Cardiac septum (tissue), 1 donor: ENCODE measurements around the gene APAF1. TPM values are rescaled to one million over a fixed set of nuclear protein-coding genes. Genes with fewer than 3 reads are reported as not detected.

Source experiments
- DNase-seq: peaks from one replicate; pipeline ENCODE4 v3.0.0-alpha.2; 2020; ENCODE audit warnings: low spot score
- intact Hi-C: fragments of 100-400 bp; cut with DNase I; formaldehyde crosslinking; loops from one replicate; pipeline ENCODE4 v1.14.0; 2022
- total RNA-seq: library from RNA; stranded (reverse); fragmentation: NEBNext Ultra II Directional; extraction: Animal tissue kit (Norgen Biotek cat#: 25700); gene quantifications from one replicate; pipeline ENCODE4 v1.2.1, GENCODE V29; 2021
- donor health status: DM: no; HTN: no; CAD: no.

APAF1 gene
- total RNA-seq, 1 donor from 2014 or later: 5.1 TPM

DNA sequence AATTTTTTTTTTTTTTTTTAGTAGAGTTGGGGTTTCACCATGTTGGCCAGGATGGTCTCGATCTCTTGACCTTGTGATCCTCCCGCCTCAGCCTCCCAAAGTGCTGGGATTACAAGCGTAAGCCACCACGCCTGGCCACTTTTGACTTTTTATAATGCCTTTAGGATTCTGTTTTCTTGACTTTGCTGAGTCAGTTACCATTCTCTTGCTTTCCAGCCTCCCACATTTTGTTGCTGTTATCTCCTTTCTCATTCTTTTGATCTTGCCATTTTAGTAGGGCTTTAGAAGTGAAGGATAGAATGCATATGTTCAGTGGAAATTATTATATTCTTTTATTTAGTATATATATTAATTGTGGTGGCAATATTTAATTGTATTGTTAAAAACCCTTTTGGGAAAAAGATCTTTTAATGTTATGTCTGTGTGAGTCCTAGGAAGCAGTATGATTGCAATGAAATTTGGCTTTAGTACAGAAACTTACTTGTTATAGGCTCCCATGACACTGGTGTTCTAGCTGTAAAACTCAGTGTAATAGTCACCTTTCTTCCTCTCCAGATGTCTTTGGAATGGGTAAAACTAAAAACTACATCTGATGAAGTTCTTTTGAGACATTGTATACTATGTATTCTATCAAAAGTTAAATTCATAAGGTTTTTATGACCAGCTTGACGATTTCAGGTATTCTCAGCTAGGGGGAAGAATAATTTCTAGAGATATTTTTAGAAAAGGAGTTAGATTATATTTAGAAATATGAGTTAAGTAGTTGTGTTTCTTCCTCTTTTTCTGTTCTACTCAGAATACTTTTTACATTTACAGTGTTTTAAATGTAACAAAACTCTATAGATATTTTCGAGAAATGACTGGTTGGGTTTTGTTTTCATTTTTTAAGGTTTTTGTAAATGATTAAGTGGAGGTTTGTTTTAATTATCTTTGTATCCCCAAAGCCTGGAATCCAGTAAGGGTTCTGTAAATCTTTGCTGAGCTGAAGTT, 74.7 kb downstream of the APAF1 start:
- intact Hi-C loops: loop anchor here (10.0 kb wide), 1 partner anchor 215 kb away; no protein-coding TSS in a partner anchor
- DNase-seq: no peak

DNA sequence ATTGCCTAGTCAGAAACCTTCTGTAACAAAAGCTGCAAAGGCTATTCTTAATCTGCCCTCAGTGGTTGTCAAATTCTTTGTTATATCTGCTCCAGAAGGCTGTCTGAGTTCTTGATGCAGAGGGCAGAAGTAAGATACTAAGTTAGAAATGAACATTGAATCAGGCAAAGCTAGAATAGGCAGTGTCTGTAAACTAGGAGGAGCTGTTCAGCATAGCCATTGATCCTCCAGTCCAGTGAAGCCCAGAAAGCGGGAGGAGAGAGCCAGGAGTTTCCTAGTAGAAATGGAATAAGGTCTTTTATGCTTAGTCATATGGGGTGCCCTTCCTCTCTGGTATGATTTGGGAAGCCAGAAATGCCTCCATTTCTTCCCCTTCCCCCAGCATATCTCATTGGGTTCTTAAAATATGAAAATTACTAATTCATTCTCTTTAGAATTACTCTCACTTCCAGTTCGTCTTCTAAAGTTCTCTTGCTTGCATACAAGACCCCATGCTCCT, 76.2 kb downstream of the APAF1 start:
- intact Hi-C loops: no loop called here
- DNase-seq: no peak

DNA sequence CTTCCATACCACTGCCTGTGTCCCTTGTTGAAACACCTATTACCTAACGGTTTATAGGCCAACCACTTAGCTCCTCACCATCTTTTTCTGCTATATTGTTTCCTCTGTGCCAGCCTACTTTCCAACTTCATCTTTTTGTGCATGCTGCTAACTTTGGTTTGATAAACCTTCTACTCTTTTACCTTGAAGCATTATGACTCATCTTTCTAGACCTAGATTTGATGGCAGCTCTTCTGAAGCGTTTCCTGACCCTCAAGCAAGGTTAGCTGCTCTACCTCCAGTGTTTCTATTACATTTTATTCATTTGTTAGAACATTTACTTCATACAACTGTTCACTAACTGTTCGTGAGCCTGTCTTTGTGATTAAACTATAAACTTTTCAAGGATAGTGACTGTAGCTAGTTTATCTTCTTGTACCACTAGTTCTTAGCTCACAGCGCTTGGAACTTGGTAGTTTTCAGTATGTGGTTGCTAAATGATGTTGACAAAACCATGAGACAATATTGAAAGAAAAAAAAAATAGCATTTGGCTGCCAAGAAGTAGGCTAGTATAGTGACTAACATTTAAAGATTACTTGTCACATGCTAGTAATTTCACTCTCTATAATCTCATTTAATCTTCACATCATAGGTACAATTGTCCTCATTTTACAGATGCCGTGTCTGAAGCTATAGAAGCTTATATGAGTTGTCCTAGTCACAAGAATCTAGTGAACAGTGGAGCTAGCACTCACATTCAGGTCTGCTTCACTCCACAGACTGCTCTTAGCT, 79.5 kb downstream of the APAF1 start:
- intact Hi-C loops: no loop called here
- no peak for DNase-seq

DNA sequence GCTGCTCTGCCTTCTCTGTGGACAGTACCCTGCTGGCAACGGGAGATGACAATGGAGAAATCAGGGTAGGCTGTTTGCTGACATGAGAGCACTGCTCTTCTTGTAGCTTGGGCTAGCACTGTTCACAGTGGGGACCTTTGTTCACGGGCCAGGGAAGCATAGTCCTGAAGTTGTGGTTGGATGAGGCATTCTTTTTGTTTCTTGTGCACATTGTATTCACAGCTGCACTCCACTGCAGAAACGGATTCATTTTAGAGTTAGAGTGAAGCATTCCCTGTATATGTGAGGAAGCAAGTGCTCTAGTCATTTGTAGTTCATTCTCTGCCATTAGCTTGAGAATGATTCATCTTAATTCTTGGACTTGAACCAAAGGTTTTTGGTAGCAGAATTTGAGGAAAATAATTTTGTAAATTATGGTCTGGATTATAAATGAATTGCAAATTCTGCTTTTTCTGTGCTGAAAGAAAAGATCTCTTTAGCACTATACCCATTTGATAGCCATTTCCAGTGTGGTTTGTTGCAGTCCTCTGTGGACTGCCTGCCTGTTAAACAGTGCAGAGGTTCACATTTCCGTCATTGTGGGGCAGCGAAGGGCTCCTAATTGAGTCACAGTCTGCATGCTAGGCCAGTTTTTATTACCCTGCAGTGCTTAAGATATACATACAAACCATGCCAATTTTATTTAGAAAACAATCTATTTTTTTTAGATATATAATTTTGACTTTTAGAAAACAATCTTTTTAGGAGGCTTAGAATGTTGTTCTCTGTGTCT, 80.6 kb downstream of the APAF1 start:
- intact Hi-C loops: no loop called here
- no peak for DNase-seq

DNA sequence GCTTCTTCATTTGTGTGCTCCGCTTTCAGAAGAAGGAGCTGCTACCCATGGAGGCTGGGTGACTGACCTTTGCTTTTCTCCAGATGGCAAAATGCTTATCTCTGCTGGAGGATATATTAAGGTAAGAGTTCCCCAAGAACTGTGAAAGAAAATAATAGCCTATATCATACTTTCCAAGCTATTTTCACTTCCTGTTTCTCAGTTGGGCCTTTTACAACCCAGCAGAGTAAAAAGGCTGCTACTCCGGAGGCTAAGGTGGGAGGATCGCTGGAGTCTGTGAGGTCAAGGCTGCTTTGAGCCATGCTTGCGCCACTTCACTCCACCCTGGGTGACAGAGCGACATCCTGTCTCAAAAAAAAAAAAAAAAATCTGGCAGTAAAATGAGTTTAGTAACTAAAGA, 82.1 kb downstream of the APAF1 start:
- DNase-seq: no peak
- intact Hi-C loops: no loop called here

DNA sequence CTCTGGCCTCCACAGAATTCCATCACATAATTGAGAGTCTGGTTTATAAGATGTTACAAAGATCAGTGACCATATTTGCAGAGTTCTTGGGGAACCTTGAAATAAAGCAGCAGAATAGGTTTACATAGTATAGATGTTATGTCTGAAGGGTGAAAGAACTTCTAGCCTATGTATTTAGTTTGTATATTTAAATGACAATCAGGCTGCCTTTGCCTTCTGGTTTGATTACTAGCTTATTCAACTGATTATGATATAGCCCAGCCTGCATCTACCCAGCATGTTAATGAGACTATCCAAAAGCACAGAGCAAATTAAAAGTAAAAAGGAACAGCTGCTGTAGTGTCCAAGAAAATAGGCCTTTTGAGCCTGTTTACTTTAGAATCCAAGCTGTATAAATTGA, 85.3 kb downstream of the APAF1 start:
- DNase-seq: no peak
- intact Hi-C loops: no loop called here

DNA sequence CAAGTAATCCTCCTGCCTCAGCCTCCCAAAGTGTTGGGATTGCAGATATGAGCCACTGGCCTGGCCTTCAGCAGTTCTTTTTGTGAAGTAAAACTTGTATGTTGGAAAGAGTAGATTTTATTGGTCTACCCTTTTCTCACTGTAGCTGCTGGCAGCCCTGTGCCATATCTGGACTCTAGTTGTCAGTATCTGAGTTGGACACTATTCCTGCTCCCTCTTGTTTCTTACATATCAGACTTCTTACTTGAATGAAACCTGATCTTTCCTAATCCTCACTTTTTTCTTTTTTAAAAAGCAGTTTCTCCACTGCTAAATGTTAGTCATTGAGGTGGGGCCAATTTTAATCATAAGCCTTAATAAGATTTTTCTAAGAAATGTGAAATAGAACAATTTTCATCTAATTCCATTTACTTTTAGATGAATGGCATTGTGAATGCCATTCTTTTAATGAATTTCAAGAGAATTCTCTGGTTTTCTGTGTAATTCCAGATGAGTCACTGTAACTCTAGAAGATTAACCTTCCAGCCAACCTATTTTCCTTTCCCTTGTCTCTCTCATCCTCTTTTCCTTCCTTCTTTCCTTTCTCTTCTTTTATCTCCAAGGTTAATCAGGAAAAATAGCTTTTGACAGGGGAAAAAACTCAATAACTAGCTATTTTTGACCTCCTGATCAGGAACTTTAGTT, 88.7 kb downstream of the APAF1 start:
- no peak for DNase-seq
- intact Hi-C loops: no loop called here

DNA sequence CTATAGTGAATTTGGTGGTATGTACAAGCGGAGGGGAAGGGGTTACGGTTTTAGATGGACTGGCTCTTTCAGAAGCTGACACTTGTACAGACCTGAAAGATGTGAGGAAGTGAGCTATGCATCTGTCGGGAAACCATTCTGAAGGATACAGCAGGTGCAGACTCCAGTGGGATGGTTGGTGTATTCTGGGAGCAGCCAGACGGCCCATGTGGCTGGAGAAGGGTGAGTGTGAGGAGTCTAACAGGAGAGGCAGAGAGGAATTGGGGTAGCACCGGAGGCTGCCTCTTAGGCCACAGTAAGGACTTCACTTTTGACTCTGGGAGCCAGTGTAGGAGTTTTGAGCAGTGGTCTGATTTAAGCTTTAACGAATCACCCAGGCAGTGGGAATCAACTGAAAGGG, 90.7 kb downstream of the APAF1 start:
- intact Hi-C loops: no loop called here
- no peak for DNase-seq

DNA sequence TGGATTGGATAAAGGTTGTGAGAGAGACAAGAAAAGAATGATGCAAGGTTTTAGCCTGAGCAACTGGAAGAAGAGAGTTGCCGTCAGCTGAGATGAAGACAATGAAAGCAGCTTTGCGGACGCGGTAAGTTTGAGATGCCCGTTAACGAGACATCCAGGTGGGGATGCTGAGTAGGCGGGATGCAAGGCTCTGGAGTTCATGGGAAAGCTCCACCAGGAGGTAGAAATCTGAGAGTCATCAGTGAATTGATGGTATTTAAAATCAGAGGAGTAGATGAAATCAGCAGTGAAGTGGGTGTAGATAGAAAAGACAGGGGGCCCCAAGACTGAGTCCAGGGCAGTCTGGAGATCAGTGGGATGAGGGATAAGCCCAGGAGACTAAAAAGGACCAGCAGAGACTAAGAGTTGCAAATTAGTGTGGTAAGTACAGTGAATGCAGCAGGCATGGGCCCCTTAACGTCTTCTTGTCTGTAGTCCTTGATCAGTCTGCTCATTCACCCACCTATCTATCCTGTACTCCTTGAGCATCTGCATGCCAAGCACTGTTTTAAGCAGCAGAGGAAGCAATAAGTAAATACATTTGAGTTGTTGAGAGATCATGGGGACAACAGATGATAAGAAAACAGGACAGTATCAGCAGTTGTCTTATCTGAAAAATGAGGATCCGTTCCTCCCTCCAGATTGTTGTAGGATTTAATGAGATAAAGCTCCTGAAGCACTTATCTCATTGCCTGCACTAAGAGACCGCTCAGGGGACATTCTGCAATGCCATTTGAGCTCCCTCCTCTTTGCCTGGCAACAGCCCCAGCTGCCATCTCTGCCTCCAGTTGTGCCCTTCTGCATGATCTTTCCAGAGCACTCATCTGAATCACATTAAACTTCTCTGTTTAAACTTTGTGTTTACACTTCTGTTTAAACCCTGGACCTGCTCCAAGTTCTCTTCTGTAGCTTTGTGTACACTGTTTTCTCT, 91.5 kb downstream of the APAF1 start:
- no peak for DNase-seq
- intact Hi-C loops: no loop called here

DNA sequence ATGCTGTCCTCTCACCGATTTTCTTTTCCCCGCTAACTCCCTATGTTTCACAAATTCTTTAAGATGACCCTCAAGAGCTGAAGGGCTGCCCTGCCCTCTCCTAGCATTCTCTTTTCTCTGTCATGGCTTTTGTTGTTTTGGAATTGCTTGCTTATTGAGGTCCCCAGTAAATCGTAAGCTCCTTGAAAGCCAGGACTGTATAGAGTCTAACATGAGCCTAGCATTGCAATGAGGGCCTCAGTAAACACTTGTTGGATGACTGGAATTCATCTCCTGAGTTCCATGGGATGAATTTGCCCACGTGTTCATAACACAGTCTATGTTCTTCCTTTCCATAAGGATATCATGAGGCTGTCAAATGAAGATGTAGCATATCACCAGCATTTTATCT, 92.2 kb downstream of the APAF1 start:
- no peak for DNase-seq
- intact Hi-C loops: no loop called here

DNA sequence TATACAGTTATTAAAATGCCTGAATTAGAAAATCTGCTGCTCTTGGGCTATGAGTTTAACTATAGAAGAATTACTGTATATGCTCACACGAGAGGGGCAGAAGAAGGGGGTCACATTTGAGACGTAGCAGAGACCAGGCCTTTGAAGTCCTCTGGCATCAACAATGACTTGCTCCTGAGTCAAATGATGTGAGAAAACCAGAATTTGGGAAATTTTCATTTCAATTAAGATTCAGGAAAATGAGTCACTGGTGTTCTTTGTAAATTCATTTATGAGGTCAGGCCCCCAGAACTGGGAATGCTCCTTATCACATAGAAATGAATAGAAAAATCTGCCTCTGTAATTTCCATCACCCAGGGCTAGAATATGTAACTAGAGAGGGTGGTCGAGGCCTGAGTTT, 92.9 kb downstream of the APAF1 start:
- intact Hi-C loops: no loop called here
- no peak for DNase-seq

DNA sequence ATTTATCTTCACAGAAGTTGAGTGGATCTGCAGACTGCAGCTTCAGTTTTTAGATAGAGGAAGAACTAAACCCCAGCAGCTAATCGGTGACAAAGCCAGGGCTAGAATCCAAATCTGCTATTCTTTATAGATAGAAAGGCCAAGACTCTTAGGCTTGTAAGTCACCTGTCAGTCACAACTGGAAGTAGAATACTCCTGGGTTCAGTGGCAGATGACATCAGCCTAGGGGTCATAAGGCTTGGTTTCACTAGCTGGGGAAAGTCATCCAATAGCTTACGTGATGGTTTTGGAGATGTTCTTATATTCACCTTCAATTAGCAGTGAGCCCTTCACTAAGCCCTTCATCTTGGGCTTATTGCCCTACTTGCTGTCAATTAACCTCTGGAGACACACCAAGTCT, 93.4 kb downstream of the APAF1 start:
- intact Hi-C loops: no loop called here
- DNase-seq: no peak

DNA sequence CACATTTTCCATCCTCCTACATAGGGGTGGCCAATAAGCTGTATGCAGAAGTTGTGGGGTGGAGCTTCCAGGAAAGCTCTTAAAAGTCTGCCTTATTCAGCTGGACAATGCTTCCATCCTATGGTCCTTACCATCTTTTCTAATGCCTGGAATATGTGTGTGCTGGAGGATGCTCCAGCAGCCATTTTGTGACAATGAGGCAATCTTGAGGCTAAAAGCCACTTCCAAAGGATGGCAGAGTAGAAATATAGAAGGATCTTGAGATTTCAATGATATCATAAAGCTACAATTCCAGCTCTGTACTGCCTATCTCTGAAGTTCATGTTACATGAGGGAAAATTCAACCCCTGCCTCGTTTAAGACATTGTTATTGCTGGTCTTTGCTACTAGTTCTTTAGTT, 95.7 kb downstream of the APAF1 start:
- no peak for DNase-seq
- intact Hi-C loops: no loop called here

DNA sequence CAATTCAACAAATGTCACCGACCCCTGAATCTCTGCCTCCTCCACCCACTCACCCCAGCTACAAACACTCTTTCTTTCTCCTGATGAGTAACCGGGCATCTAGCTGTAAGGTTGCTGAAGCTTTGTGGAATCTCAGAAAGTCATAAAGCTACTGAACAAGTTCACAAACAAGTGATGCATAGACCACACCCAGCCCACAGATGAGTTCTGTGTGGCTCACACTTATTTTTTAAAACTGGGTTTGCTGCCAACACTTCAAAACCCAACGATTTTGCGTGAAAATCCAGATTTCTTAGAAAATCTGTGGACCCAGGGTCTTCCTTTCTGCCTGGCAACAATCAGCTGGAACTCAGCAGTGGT, 96.1 kb downstream of the APAF1 start:
- intact Hi-C loops: no loop called here
- no peak for DNase-seq

DNA sequence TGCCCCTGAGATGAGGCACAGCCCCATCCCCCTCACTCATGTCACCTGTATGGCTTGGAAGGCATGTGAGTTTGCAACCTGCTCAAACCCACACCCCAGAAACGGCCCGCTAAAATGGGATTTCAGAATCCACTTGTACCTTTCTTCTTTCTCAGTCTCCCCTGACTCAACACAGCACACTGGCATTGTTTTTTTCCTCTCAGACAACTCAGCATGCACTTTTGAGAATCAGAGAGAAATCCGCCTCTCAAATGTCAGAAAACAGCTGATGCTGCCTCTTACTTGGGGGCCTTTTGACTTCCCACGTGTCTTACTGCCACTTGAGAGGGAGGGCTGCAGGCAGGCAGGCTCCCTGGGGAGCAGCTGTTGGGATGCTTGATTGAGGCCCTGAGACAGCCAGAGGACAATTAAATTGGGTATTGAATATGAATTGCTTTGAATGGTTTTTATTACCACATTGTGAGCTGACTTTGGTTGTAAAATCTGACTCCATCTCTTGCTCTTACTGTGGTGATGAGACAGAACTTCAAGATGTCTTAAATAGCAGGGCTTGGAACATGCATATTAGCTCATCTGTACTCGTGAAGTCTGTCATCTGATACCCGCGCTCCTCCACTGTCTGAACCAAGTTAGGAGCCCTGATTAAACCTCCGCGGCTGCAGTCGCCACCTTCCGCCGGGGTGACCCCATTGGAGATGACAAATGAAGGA, 96.6 kb downstream of the APAF1 start:
- intact Hi-C loops: no loop called here

DNA sequence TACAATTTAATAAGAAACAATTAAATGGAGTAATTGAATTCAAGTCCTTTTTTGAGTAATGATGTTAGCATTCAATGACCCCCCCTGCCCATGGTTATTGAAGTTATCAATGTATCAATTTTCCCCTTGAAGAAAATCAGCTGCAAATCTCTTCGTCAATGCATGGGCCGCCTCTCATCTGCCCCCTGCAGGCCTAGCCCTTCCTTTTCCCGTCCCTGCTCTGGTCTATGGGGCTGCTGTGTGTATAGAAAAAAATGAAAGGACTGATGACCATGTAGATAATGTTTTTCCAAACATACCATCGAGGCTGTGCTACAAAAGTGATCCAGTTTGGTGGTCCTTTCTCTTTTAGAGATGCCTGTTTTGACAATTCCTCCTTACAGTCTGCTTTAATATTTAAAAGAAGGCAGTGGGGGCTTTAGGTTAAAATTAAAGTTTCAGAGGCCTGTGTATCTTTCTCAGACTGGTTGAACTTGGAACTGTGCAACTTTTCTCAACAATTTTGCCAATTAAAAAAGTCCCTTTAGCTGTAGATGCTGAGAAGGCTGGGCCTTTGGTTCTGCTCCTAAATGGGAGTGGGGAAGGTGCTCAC, 98.4 kb downstream of the APAF1 start:
- intact Hi-C loops: no loop called here
- no peak for DNase-seq

More for the DNA sequence above, 96.6 kb downstream of the APAF1 start:
- DNase-seq: no peak

DNA sequence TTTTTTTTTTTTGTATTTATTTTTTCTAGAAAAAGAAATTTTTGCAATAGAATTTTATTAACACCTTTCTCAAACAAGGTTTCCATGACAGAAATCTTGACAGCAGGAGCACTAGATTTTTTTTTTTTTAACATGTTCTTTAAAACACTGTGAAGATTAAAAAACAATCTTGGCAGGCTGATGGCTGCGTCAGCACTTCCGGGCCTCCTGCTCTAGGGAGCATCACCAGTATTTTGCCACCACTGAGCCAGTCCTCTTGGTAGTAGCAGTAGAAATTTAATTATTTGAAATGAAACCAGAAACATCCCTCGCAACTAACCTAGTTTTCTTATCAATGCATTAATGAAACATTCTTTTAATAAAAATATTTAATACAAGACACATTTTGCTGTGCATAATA, 99.6 kb downstream of the APAF1 start:
- intact Hi-C loops: no loop called here
- no peak for DNase-seq
